CD14-positive monocyte (primary cell): ENCODE data around the gene NAPG. TPM values are rescaled to one million over a fixed set of nuclear protein-coding genes. Genes with fewer than 3 reads are reported as not detected.
A peak's percentile ranks its signal among the peaks of the same experiment; 100 is the strongest.

ENCODE experiments used
- DNase-seq, 3 donors: peaks; one replicate each; pipeline ENCODE4 v3.0.0-alpha.2; 2011 to 2022
- H2AFZ ChIP-seq: 2 replicates; pipeline ENCODE4 v1.6.0; 2012; ENCODE audit warnings: mild to moderate bottlenecking, low read depth, low read length, inconsistent platforms; ENCODE audit not compliant: insufficient read depth, poor library complexity, severe bottlenecking
- H3K27ac ChIP-seq, 2 donors: 1 replicate in 1 of 2; 2 replicates in 1 of 2; pipeline ENCODE4 v1.5.1; 2012 to 2013; ENCODE audit warnings: low read length in 2 of 2, control low read depth in 1 of 2, inconsistent platforms in 1 of 2, low read depth in 1 of 2, mild to moderate bottlenecking in 1 of 2
- H3K27me3 ChIP-seq, 2 donors: one replicate each; pipeline versions ENCODE4 v1.6.0 to v1.6.1; 2011 to 2013; ENCODE audit warnings: low read length in 2 of 2; ENCODE audit not compliant: control insufficient read depth in 2 of 2, insufficient read depth in 2 of 2
- H3K36me3 ChIP-seq, 2 donors: replicated peaks in 1 of 2; 1 replicate in 1 of 2; 2 replicates in 1 of 2; pipeline versions ENCODE4 v1.5.1 to v1.6.1; 2012 to 2013; ENCODE audit warnings: low read length in 2 of 2, control low read depth in 1 of 2, inconsistent platforms in 1 of 2, mild to moderate bottlenecking in 1 of 2; ENCODE audit not compliant: insufficient read depth in 2 of 2, control insufficient read depth in 1 of 2
- H3K4me1 ChIP-seq, 2 donors: 1 replicate in 1 of 2; 2 replicates in 1 of 2; pipeline versions ENCODE4 v1.5.1 to v1.6.1; 2012 to 2013; ENCODE audit warnings: low read length in 2 of 2, control low read depth in 1 of 2, inconsistent platforms in 1 of 2, mild to moderate bottlenecking in 1 of 2, moderate library complexity in 1 of 2; ENCODE audit not compliant: insufficient read depth in 2 of 2, control insufficient read depth in 1 of 2
- H3K4me2 ChIP-seq: replicated peaks from 2 replicates; pipeline ENCODE3; 2012; ENCODE audit warnings: low read length, moderate library complexity, mild to moderate bottlenecking; ENCODE audit not compliant: poor library complexity, severe bottlenecking; ENCODE audit errors: extremely low read depth
- H3K4me3 ChIP-seq, 3 experiments: fragments of 200-600 bp in 1 of 3; sonication (generic) in 1 of 3; replicated peaks in 1 of 3; 1 replicate in 2 of 3; 2 replicates in 1 of 3; pipeline ENCODE4 v1.5.1; 2011 to 2013; ENCODE audit warnings: low read length in 3 of 3, mild to moderate bottlenecking in 3 of 3, control low read depth in 2 of 3, low read depth in 2 of 3, inconsistent platforms in 1 of 3, moderate library complexity in 1 of 3
- H3K79me2 ChIP-seq: 2 replicates; pipeline ENCODE4 v1.6.0; 2012; ENCODE audit warnings: mild to moderate bottlenecking, control low read depth, inconsistent platforms, low read length, moderate library complexity; ENCODE audit not compliant: insufficient read depth
- H3K9ac ChIP-seq: 2 replicates; pipeline ENCODE4 v1.6.0; 2017; ENCODE audit warnings: low read length, mild to moderate bottlenecking; ENCODE audit not compliant: insufficient read depth, poor library complexity, severe bottlenecking
- H3K9me3 ChIP-seq, 2 donors: replicated peaks in 1 of 2; 1 replicate in 1 of 2; 2 replicates in 1 of 2; pipeline versions ENCODE4 v1.5.1 to v1.6.1; 2012 to 2013; ENCODE audit warnings: low read length in 2 of 2, control low read depth in 1 of 2; ENCODE audit not compliant: control insufficient read depth in 1 of 2, insufficient read depth in 1 of 2
- H4K20me1 ChIP-seq: 2 replicates; pipeline ENCODE4 v1.6.0; 2012; ENCODE audit warnings: mild to moderate bottlenecking, low read length, control low read depth, moderate library complexity; ENCODE audit not compliant: insufficient read depth
- H3K27ac Mint-ChIP-seq, 7 donors: one replicate each; pipeline ENCODE4 v1.8.0; 2020; ENCODE audit warnings: mild to moderate bottlenecking in 7 of 7, mixed read lengths in 7 of 7, moderate library complexity in 6 of 7, inconsistent platforms in 2 of 7
- H3K27me3 Mint-ChIP-seq, 3 donors: one replicate each; pipeline ENCODE4 v1.8.0; 2021 to 2022; ENCODE audit warnings: low read depth in 3 of 3, mild to moderate bottlenecking in 3 of 3, mixed read lengths in 3 of 3, moderate library complexity in 3 of 3, inconsistent platforms in 1 of 3
- H3K36me3 Mint-ChIP-seq, 2 donors: one replicate each; pipeline ENCODE4 v1.8.0; 2020; ENCODE audit warnings: mixed read lengths in 2 of 2, inconsistent platforms in 1 of 2, mild to moderate bottlenecking in 1 of 2
- H3K4me1 Mint-ChIP-seq: one replicate; pipeline ENCODE4 v1.8.0; 2020; ENCODE audit warnings: mild to moderate bottlenecking, mixed read lengths
- H3K4me3 Mint-ChIP-seq, 2 donors: one replicate each; pipeline ENCODE4 v1.8.0; 2020; ENCODE audit warnings: mild to moderate bottlenecking in 2 of 2, mixed read lengths in 2 of 2, moderate library complexity in 1 of 2
- H3K9me3 Mint-ChIP-seq, 7 donors: one replicate each; pipeline ENCODE4 v1.8.0; 2020 to 2022; ENCODE audit warnings: mixed read lengths in 7 of 7, mild to moderate bottlenecking in 6 of 7, moderate library complexity in 6 of 7, inconsistent platforms in 2 of 7
- CTCF ChIP-seq: fragments of 200-600 bp; IDR thresholded peaks from one replicate; pipeline ENCODE4 v1.8.0; 2022; ENCODE audit warnings: antibody characterized with exemption, mild to moderate bottlenecking
- WGBS: methylation state at CpG from one replicate; pipeline ENCODE4 v1.1.5; 2013; ENCODE audit warnings: missing lambda C conversion rate; ENCODE audit not compliant: insufficient coverage; 5-methylcytosine and 5-hydroxymethylcytosine counted together
- intact Hi-C, 2 donors: fragments of 100-400 bp; cut with micrococcal nuclease; formaldehyde crosslinking; loops; one replicate each; pipeline versions ENCODE4 v1.15.0 to v1.15.1; 2023
- polyA plus RNA-seq, 3 donors: library from polyadenylated mRNA; depleted of rRNA in 1 of 3; unstranded in 2 of 3; stranded (reverse) in 1 of 3; fragments of 300-500 nt in 2 of 3; fragments of >200 nt in 1 of 3; fragmentation: Illumina TruSeq in 2 of 3; gene quantifications; 1 replicate in 2 of 3; 2 replicates in 1 of 3; pipeline ENCODE4 v1.2.3, GENCODE V29; 2012 to 2021

NAPG gene
- polyA plus RNA-seq, 3 donors, result 14.8 to 17.5 (median 15.9) TPM

- peak overlapping the region in 1 of 2 donors; percentile 45 for H3K27ac ChIP-seq
- H3K4me3 ChIP-seq, result no peak overlapping the region
- no peaks in the 10 kb centered on the region for H3K36me3 ChIP-seq
- no peak overlapping the region for H2AFZ ChIP-seq
- Mint-ChIP-seq H3K27me3 (peaks cover 0 to 3% (median 1%) of the 10 kb centered on the region in 3 donors), H3K27ac (peak overlapping the region in 6 of 7 donors; percentile 14 to 70 (median 38)), H3K36me3 (peaks cover 0 to 2% of the 10 kb centered on the region in 2 donors), H3K4me1 (peaks cover 28% of the 10 kb centered on the region), H3K9me3 (peaks cover 0 to 4% (median 1%) of the 10 kb centered on the region in 7 donors), H3K4me3 (peak overlapping the region in 1 of 2 donors; percentile 21)
- WGBS, result no CpG with 5 or more reads among the region's 6 CpGs
- H3K9me3 ChIP-seq, result no peaks in the 10 kb centered on the region
- H3K9ac ChIP-seq, result no peak overlapping the region
- H3K4me1 ChIP-seq, result peaks cover 22 to 23% of the 10 kb centered on the region in 2 donors
- TF ChIP-seq CTCF, result no peak
- intact Hi-C loops, result no loop called here
- H3K79me2 ChIP-seq, result no peaks in the 10 kb centered on the region
- H3K4me2 ChIP-seq, result peak overlapping the region; percentile 19
- H4K20me1 ChIP-seq, result no peaks in the 10 kb centered on the region
- no peaks in the 10 kb centered on the region for H3K27me3 ChIP-seq
- peak; percentile 73 to 83 (median 82) for DNase-seq
These were observed 26.6 kb upstream of the NAPG start for GRCh38 chr18:10499230-10499629.

- H3K4me1 Mint-ChIP-seq, result peaks cover 25% of the 10 kb centered on the region
- H3K36me3 Mint-ChIP-seq, result peaks cover 0 to 2% of the 10 kb centered on the region in 2 donors
- Histone ChIP-seq H3K4me2 (no peak overlapping the region), H3K36me3 (no peaks in the 10 kb centered on the region), H2AFZ (no peak overlapping the region), H3K27ac (no peak overlapping the region), H3K27me3 (no peaks in the 10 kb centered on the region), H3K9me3 (peaks cover 2 to 6% of the 10 kb centered on the region in 2 donors), H3K9ac (no peak overlapping the region), H4K20me1 (no peaks in the 10 kb centered on the region), H3K4me1 (peaks cover 22 to 23% of the 10 kb centered on the region in 2 donors), H3K4me3 (no peak overlapping the region), H3K79me2 (no peaks in the 10 kb centered on the region)
- TF ChIP-seq CTCF, result no peak
- H3K4me3 Mint-ChIP-seq, result no peak overlapping the region
- DNase-seq, result no peak
- peak overlapping the region in 3 of 7 donors; percentile 4 to 15 (median 6) for H3K27ac Mint-ChIP-seq
- H3K27me3 Mint-ChIP-seq, result peaks cover 0 to 3% (median 1%) of the 10 kb centered on the region in 3 donors
- peaks cover 0 to 9% (median 8%) of the 10 kb centered on the region in 7 donors for H3K9me3 Mint-ChIP-seq
- intact Hi-C loops, result no loop called here
- no CpG with 5 or more reads among the region's 2 CpGs for WGBS
These were observed 25.8 kb upstream of the NAPG start for GRCh38 chr18:10500038-10500437.
